Upper lobe of right lung (tissue), 1 donor: ENCODE measurements around the gene INPP4B. TPM values are rescaled to one million over a fixed set of nuclear protein-coding genes. Genes with fewer than 3 reads are reported as not detected.

ENCODE experiments used
- ATAC-seq: fragments of 200-7000 bp; cut with Tn5 transposase; one replicate; pipeline ENCODE4 v1.9.1; 2020; ENCODE audit warnings: mild to moderate bottlenecking, moderate library complexity
- DNase-seq: peaks from one replicate; pipeline ENCODE4 v3.0.0-alpha.2; 2020
- H3K27ac ChIP-seq: fragments of 200-600 bp; one replicate; pipeline ENCODE4 v1.8.0; 2022
- H3K27me3 ChIP-seq: fragments of 200-600 bp; one replicate; pipeline ENCODE4 v1.8.0; 2022; ENCODE audit warnings: mild to moderate bottlenecking
- H3K36me3 ChIP-seq: fragments of 200-600 bp; one replicate; pipeline ENCODE4 v1.8.0; 2022
- H3K4me1 ChIP-seq: fragments of 200-600 bp; one replicate; pipeline ENCODE4 v1.8.0; 2022
- H3K4me3 ChIP-seq: fragments of 200-600 bp; one replicate; pipeline ENCODE4 v1.8.0; 2022; ENCODE audit warnings: mild to moderate bottlenecking
- H3K9me3 ChIP-seq: fragments of 200-600 bp; one replicate; pipeline ENCODE4 v1.8.0; 2022
- intact Hi-C: fragments of 100-400 bp; cut with DNase I; formaldehyde crosslinking; loops from one replicate; pipeline ENCODE4 v1.11.0; 2022
- total RNA-seq: library from RNA; stranded (reverse); fragmentation: NEBNext Ultra II Directional; extraction: Animal tissue kit (Norgen Biotek cat#: 25700); gene quantifications from one replicate; pipeline ENCODE4 v1.2.1, GENCODE V29; 2021
- TF ChIP-seq, protein P1 (sequence below): fragments of 200-600 bp; IDR thresholded peaks from one replicate; pipeline ENCODE4 v1.8.0; 2022; ENCODE audit warnings: antibody characterized with exemption
- donor health status: DM: no; HTN: yes; CAD: no; lungs with severe emphysema.

Gene INPP4B
- total RNA-seq, 1 donor from 2014 or later, result 20.7 TPM

DNA sequence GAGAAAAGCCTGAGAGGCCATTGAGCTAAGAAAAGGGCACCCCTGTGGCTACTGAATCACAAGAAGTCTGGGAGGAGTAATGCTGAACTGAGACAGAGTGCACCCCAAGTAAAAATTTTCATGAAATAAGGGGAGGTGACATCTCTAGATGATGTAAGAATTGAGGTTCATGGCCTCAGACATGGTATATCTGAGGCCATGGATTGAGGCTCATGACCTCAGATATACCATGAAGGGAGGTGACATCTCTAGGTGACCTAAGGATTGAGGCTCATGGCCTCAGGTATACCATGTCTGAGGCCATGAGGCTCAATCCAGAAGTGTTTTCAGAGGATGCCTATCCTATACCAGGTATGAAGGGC is 560.9 kb downstream of the INPP4B start:
- H3K27ac ChIP-seq, result no peak overlapping the region
- no peaks in the 10 kb centered on the region for H3K27me3 ChIP-seq
- ATAC-seq (no peak), DNase-seq (no peak)
- H3K4me3 ChIP-seq, result no peak overlapping the region
- H3K36me3 ChIP-seq, result no peaks in the 10 kb centered on the region
- TF ChIP-seq, protein P1, sequence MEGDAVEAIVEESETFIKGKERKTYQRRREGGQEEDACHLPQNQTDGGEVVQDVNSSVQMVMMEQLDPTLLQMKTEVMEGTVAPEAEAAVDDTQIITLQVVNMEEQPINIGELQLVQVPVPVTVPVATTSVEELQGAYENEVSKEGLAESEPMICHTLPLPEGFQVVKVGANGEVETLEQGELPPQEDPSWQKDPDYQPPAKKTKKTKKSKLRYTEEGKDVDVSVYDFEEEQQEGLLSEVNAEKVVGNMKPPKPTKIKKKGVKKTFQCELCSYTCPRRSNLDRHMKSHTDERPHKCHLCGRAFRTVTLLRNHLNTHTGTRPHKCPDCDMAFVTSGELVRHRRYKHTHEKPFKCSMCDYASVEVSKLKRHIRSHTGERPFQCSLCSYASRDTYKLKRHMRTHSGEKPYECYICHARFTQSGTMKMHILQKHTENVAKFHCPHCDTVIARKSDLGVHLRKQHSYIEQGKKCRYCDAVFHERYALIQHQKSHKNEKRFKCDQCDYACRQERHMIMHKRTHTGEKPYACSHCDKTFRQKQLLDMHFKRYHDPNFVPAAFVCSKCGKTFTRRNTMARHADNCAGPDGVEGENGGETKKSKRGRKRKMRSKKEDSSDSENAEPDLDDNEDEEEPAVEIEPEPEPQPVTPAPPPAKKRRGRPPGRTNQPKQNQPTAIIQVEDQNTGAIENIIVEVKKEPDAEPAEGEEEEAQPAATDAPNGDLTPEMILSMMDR, result no peak
- intact Hi-C loops, result no loop called here
- H3K4me1 ChIP-seq, result no peaks in the 10 kb centered on the region
- H3K9me3 ChIP-seq, result no peaks in the 10 kb centered on the region

DNA sequence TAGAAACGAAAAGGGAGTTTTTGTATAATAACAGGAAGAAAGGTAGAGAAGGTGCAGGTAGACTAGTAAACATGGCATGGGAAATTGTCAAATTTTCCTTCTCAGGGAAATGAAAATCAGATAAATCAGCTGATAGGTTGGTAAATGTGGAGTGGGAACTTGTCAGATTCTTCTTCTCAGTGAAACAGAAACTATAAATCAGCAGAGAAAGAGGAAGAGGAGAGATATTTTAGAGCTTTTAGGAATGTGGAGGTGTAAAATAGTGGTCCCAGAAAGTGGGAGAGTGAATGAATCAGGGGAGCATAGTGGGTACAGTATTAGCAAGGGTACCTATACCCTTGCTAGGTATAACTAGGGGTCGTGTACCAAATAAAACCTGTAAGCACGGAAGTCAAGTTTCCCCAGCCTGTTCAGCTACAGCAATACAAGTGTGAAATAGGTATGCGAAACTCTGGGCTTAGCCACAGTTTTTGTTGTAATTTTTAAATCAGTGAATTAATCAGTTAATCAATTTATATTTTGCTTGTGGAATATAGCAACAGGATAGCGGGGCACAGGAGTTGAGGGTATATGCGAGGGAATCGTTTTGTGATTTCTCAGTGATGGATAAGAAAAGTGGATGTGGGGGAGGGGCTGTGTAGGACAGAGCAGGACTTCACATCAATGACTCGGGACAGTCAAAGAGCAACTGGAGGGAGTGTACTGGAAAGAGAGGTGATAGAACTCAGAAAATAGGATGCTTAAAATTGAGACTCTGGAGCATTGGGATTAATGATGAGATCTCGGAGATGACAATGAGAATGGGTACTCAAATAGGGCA is 561.5 kb downstream of the INPP4B start:
- Histone ChIP-seq H3K9me3 (no peaks in the 10 kb centered on the region), H3K27ac (no peak overlapping the region), H3K27me3 (no peaks in the 10 kb centered on the region), H3K4me1 (no peaks in the 10 kb centered on the region), H3K4me3 (no peak overlapping the region), H3K36me3 (no peaks in the 10 kb centered on the region)
- ATAC-seq (no peak), DNase-seq (no peak)
- intact Hi-C loops, result no loop called here
- TF ChIP-seq, protein P1, result no peak

DNA sequence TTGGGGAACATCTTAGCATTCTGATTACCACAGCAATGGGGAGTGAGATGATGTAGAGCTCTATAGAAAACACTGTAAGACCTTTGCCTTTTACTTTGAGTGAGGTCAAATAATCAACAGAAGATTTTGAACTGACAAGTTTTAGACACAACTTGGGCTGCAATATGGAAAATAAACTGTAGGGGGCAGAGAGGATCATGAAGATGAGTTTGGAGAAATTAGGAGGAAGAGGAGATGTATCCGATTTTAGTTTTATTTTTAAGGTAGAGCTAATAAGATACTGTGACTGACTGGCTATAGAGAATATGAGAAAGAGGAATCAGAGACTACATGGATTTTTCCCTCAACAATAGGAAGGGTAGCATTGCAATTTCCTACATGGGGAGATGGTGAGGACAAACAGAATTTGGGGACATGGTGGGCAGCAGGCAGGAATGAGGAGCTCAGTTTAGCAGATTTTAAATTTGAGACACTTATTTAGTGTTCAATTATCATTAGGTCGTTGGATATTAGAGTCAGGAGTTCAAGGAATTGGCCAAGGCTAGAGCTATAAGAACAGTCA is 563.1 kb downstream of the INPP4B start:
- Histone ChIP-seq H3K36me3 (no peaks in the 10 kb centered on the region), H3K9me3 (no peaks in the 10 kb centered on the region), H3K4me3 (no peak overlapping the region), H3K27ac (no peak overlapping the region), H3K27me3 (no peaks in the 10 kb centered on the region), H3K4me1 (no peaks in the 10 kb centered on the region)
- DNase-seq (no peak), ATAC-seq (no peak)
- TF ChIP-seq, protein P1, result peak; percentile 62
- intact Hi-C loops, result no loop called here

DNA sequence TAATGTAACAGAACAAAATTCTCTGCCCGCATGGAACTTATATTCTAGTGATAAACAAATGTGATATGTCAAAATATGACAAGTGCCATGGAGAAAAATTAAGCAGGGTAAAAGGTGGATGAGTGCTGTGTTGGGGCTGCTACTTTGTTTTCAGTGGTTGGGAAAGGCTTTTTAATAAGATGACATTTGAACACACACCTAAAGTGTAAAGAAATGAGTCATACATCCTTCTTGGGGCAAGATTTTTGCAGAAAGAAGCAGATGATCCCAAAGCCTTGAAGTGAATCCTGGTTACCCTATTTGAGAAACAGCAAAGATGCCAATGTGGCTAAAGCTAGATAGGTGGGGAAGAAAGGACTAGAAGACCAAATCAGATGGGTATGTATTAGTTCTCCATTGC is 564.1 kb downstream of the INPP4B start:
- TF ChIP-seq, protein P1, result no peak
- intact Hi-C loops, result no loop called here
- H3K4me1 ChIP-seq, result no peaks in the 10 kb centered on the region

DNA sequence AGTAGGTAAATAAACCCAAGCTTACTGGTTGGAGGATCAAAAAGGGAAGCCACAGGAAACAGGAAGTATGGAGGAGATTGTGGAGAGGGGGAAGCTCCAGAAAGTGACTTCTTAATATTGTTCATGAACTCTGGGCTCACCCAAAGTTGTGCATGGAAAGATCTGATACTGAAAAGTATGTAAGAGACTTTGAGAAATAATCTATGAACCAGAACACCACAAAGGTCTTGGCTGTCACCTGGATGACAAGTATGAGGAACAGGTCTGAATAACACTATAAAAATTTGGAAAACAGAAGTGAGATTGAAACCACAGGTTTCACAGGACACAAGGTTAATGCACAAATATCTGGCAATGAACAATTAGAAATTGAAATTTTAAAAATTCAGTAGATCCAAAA is 567.4 kb downstream of the INPP4B start:
- no peak overlapping the region for H3K4me3 ChIP-seq
- H3K9me3 ChIP-seq, result no peaks in the 10 kb centered on the region
- no peaks in the 10 kb centered on the region for H3K4me1 ChIP-seq
- DNase-seq, result no peak
- H3K36me3 ChIP-seq, result no peaks in the 10 kb centered on the region
- no peaks in the 10 kb centered on the region for H3K27me3 ChIP-seq
- ATAC-seq, result no peak
- intact Hi-C loops, result no loop called here
- no peak overlapping the region for H3K27ac ChIP-seq
- TF ChIP-seq, protein P1, result no peak

More for the DNA sequence above, 564.1 kb downstream of the INPP4B start:
- DNase-seq (no peak), ATAC-seq (no peak)
- H3K9me3 ChIP-seq, result no peaks in the 10 kb centered on the region
- H3K27me3 ChIP-seq, result no peaks in the 10 kb centered on the region
- H3K4me3 ChIP-seq, result no peak overlapping the region
- no peaks in the 10 kb centered on the region for H3K36me3 ChIP-seq
- H3K27ac ChIP-seq, result no peak overlapping the region
